ENCODE data around the gene PARL. TPM values are rescaled to one million over a fixed set of nuclear protein-coding genes. Genes with fewer than 3 reads are reported as not detected.

The PARL gene
- total and polyA plus RNA-seq, 2 donors (not counting 1 experiment from before 2014, with no cell fraction given): 23.5 to 46.7 TPM

GRCh38 chr3:183794452-183794851 is 90.2 kb downstream of the PARL start:
- ATAC-seq (ENCODE audit: low read depth) (no peak), DNase-seq (no peak)
- no peaks in the 10 kb centered on the region for H3K4me1 ChIP-seq (ENCODE audit: control insufficient read depth in 2 of 2, insufficient read depth in 2 of 2, low read length in 2 of 2)
- Mint-ChIP-seq H3K27me3 (no peaks in the 10 kb centered on the region), H3K27ac (no peak overlapping the region), H3K4me1 (no peaks in the 10 kb centered on the region), H3K4me3 (no peak overlapping the region), H3K9me3 (ENCODE audit: insufficient read depth) (no peaks in the 10 kb centered on the region)
- H3K9ac ChIP-seq (ENCODE audit: low read length): no peak overlapping the region
- H4K20me1 ChIP-seq (ENCODE audit: control insufficient read depth, insufficient read depth, low read length, poor library complexity, severe bottlenecking): no peaks in the 10 kb centered on the region
- no peak overlapping the region for H3K27ac ChIP-seq (ENCODE audit: low read length in 2 of 2)
- no peak overlapping the region for H2AFZ ChIP-seq (ENCODE audit: insufficient read depth, low read depth, low read length, poor library complexity, severe bottlenecking)
- no peaks in the 10 kb centered on the region for H3K9me3 ChIP-seq (ENCODE audit: control extremely low read depth in 1 of 3, control insufficient read depth in 2 of 3, insufficient read depth in 1 of 3, low read length in 2 of 3)
- 100% methylated on average over 1 of the region's 4 CpGs for WGBS (ENCODE audit: insufficient coverage)
- ChIA-PET POLR2A (no interaction called here), CTCF (no interaction called here)
- no peaks in the 10 kb centered on the region for H3K27me3 ChIP-seq (replicated peaks in 1 of 4; ENCODE audit: control extremely low read depth in 1 of 4, control insufficient read depth in 3 of 4, insufficient read depth in 4 of 4, low read length in 3 of 4)
- H3K79me2 ChIP-seq (ENCODE audit: control insufficient read depth, insufficient read depth, low read length): no peaks in the 10 kb centered on the region
- H3K4me2 ChIP-seq (replicated peaks; ENCODE audit: low read depth, low read length, poor library complexity, severe bottlenecking): no peak overlapping the region
- TF ChIP-seq EZH2 (IDR thresholded peaks at IDR 0.05; ENCODE audit: borderline replicate concordance, insufficient read depth, low read depth, low read length, poor library complexity, severe bottlenecking) (no peak), CTCF (IDR thresholded peaks at IDR 0.05) (no peak)
- intact Hi-C loops (cut with micrococcal nuclease): no loop called here
- no peak overlapping the region for H3K4me3 ChIP-seq (ENCODE audit: control extremely low read depth in 1 of 5, extremely low read depth in 1 of 5, insufficient read depth in 1 of 5, low read depth in 2 of 5, low read length in 4 of 5)
- peaks cover 6 to 49% of the 10 kb centered on the region in 2 experiments for H3K36me3 ChIP-seq (replicated peaks in 1 of 2; ENCODE audit: control extremely low read depth in 1 of 2, control insufficient read depth in 1 of 2, extremely low read depth in 1 of 2, insufficient read depth in 2 of 2, low read length in 1 of 2)

GRCh38 chr3:183792976-183793375 is 91.7 kb downstream of the PARL start:
- no peak overlapping the region for H3K27ac Mint-ChIP-seq
- DNase-seq: no peak
- H3K27me3 Mint-ChIP-seq: no peaks in the 10 kb centered on the region
- H3K9ac ChIP-seq (ENCODE audit: low read length): no peak overlapping the region
- ATAC-seq (ENCODE audit: low read depth): no peak
- CTCF ChIA-PET: no interaction called here
- POLR2A ChIA-PET: no interaction called here
- H3K27me3 ChIP-seq (replicated peaks in 1 of 4; ENCODE audit: control extremely low read depth in 1 of 4, control insufficient read depth in 3 of 4, insufficient read depth in 4 of 4, low read length in 3 of 4): no peaks in the 10 kb centered on the region
- H2AFZ ChIP-seq (ENCODE audit: insufficient read depth, low read depth, low read length, poor library complexity, severe bottlenecking): no peak overlapping the region
- H3K79me2 ChIP-seq (ENCODE audit: control insufficient read depth, insufficient read depth, low read length): no peaks in the 10 kb centered on the region
- no peaks in the 10 kb centered on the region for H4K20me1 ChIP-seq (ENCODE audit: control insufficient read depth, insufficient read depth, low read length, poor library complexity, severe bottlenecking)
- H3K9me3 Mint-ChIP-seq (ENCODE audit: insufficient read depth): no peaks in the 10 kb centered on the region
- H3K4me3 ChIP-seq (ENCODE audit: control extremely low read depth in 1 of 5, extremely low read depth in 1 of 5, insufficient read depth in 1 of 5, low read depth in 2 of 5, low read length in 4 of 5): no peak overlapping the region
- H3K9me3 ChIP-seq (ENCODE audit: control extremely low read depth in 1 of 3, control insufficient read depth in 2 of 3, insufficient read depth in 1 of 3, low read length in 2 of 3): no peaks in the 10 kb centered on the region
- TF ChIP-seq EZH2 (IDR thresholded peaks at IDR 0.05; ENCODE audit: borderline replicate concordance, insufficient read depth, low read depth, low read length, poor library complexity, severe bottlenecking) (no peak), CTCF (IDR thresholded peaks at IDR 0.05) (no peak)
- H3K4me3 Mint-ChIP-seq: no peak overlapping the region
- no peaks in the 10 kb centered on the region for H3K4me1 ChIP-seq (ENCODE audit: control insufficient read depth in 2 of 2, insufficient read depth in 2 of 2, low read length in 2 of 2)
- intact Hi-C loops (cut with micrococcal nuclease): no loop called here
- no peaks in the 10 kb centered on the region for H3K4me1 Mint-ChIP-seq
- H3K4me2 ChIP-seq (replicated peaks; ENCODE audit: low read depth, low read length, poor library complexity, severe bottlenecking): no peak overlapping the region
- H3K36me3 ChIP-seq (replicated peaks in 1 of 2; ENCODE audit: control extremely low read depth in 1 of 2, control insufficient read depth in 1 of 2, extremely low read depth in 1 of 2, insufficient read depth in 2 of 2, low read length in 1 of 2): peaks cover 8 to 43% of the 10 kb centered on the region in 2 experiments
- H3K27ac ChIP-seq (ENCODE audit: low read length in 2 of 2): no peak overlapping the region
- no CpG with 5 or more reads among the region's 6 CpGs for WGBS (ENCODE audit: insufficient coverage)
